Measurements from ENCODE around the gene RNF34. TPM values are rescaled to one million over a fixed set of nuclear protein-coding genes. Genes with fewer than 3 reads are reported as not detected.

Gene RNF34
- total RNA-seq, 1 experiment from 2014 or later: 66.4 TPM

GRCh38 chr12:121391619-121392324, 8.1 kb upstream of the RNF34 start:
- H3K9ac ChIP-seq (ENCODE audit: extremely low read depth, insufficient read length, low read length): no peak overlapping the region
- no peak overlapping the region for H3K27ac Mint-ChIP-seq
- no peak overlapping the region for H2AFZ ChIP-seq (ENCODE audit: low read length)

More at GRCh38 chr12:121391619-121392324, 8.1 kb upstream of the RNF34 start:
- no peak overlapping the region for H3K27ac ChIP-seq (ENCODE audit: insufficient read length, low read depth, low read length)
- no peaks in the 10 kb centered on the region for H3K79me1 ChIP-seq (ENCODE audit: insufficient read depth, low read depth, low read length, poor library complexity, severe bottlenecking)
- no peak overlapping the region for H2BK5ac ChIP-seq (ENCODE audit: insufficient read length, low read length)
- no peaks in the 10 kb centered on the region for H3K23me2 ChIP-seq (ENCODE audit: insufficient read length, low read depth, low read length, poor library complexity, severe bottlenecking)
- Mint-ChIP-seq H3K27me3 (ENCODE audit: low read depth) (peaks cover 2% of the 10 kb centered on the region; the same call in 1 of the 2 replicates), H3K4me3 (no peak overlapping the region), H3K9me3 (no peaks in the 10 kb centered on the region), H3K36me3 (ENCODE audit: insufficient read depth in 1 of 3, low read depth in 3 of 3) (no peaks in the 10 kb centered on the region), H3K4me1 (peaks cover 4% of the 10 kb centered on the region in 2 experiments; a peak in 1 of 4 replicates)
- TF ChIP-seq CTCF (conservative IDR thresholded peaks at IDR 0.05): no peak
- H2BK20ac ChIP-seq (ENCODE audit: low read depth, low read length, poor library complexity, severe bottlenecking): no peak overlapping the region
- H3K9me3 ChIP-seq (ENCODE audit: control insufficient read depth, low read depth, low read length): no peaks in the 10 kb centered on the region
- H3K79me2 ChIP-seq (ENCODE audit: insufficient read depth, low read length): 0 out of 2 replicates have a peak, but pooled peaks cover 2% of the 10 kb centered on the region
- H2BK120ac ChIP-seq (ENCODE audit: low read depth, low read length, poor library complexity, severe bottlenecking): no peak overlapping the region
- no peak overlapping the region for H2BK15ac ChIP-seq (ENCODE audit: low read depth, low read length)
- no peak overlapping the region for H3K4me2 ChIP-seq (ENCODE audit: insufficient read depth, insufficient read length, low read length)
- H3K27me3 ChIP-seq (ENCODE audit: insufficient read depth, low read length): no peaks in the 10 kb centered on the region
- H3K18ac ChIP-seq (ENCODE audit: insufficient read length, low read depth, low read length): no peak overlapping the region
- H4K20me1 ChIP-seq (ENCODE audit: control insufficient read depth, insufficient read depth, insufficient read length): no peaks in the 10 kb centered on the region
- peaks cover 4% of the 10 kb centered on the region; the same call in 1 of the 2 replicates for H3K4me1 ChIP-seq (ENCODE audit: insufficient read depth, low read length)
- no peak overlapping the region for H3T11ph ChIP-seq (ENCODE audit: low read length)
- H3K4ac ChIP-seq (ENCODE audit: low read depth, low read length): no peak overlapping the region
- H4K8ac ChIP-seq (replicated peaks; ENCODE audit: insufficient read length, low read depth, low read length): no peak overlapping the region
- H2BK12ac ChIP-seq (ENCODE audit: insufficient read length, low read depth, low read length): no peak overlapping the region
- no peak for DNase-seq
- H3K14ac ChIP-seq (ENCODE audit: insufficient read depth, low read length): no peak overlapping the region
- H3K56ac ChIP-seq (ENCODE audit: insufficient read length, low read depth, low read length): no peak overlapping the region
- no peak overlapping the region for H4K5ac ChIP-seq (ENCODE audit: insufficient read length, low read depth, low read length)
- no CpG with 5 or more reads among the region's 10 CpGs for WGBS (ENCODE audit: extremely low coverage, insufficient read length, low lambda C conversion rate)
- no peak overlapping the region for H2AK5ac ChIP-seq (ENCODE audit: insufficient read length, low read length)
- no peak overlapping the region for H4K91ac ChIP-seq (ENCODE audit: insufficient read length, low read depth, low read length)
- no peak overlapping the region for H3K23ac ChIP-seq (ENCODE audit: insufficient read length, low read depth, low read length)

Measured in H9 (cell line).